Ishikawa (cell line): ENCODE data around the gene PROM1.

Experiments used
- CEBPB ChIP-seq: IDR thresholded peaks from 2 replicates; pipeline ENCODE4 v1.6.1; 2012
- CREB1 ChIP-seq: IDR thresholded peaks from 2 replicates; pipeline ENCODE4 v1.6.1; 2012; ENCODE audit warnings: low read depth
- EGR1 ChIP-seq: IDR thresholded peaks from 2 replicates; pipeline ENCODE4 v1.6.1; 2012
- EP300 ChIP-seq: IDR thresholded peaks from 2 replicates; pipeline ENCODE4 v1.6.1; 2012; ENCODE audit warnings: borderline replicate concordance
- FOXM1 ChIP-seq: IDR thresholded peaks from 2 replicates; pipeline ENCODE4 v1.6.1; 2012; ENCODE audit warnings: low read depth, borderline replicate concordance
- MAX ChIP-seq: IDR thresholded peaks from 2 replicates; pipeline ENCODE4 v1.6.1; 2012
- NFIC ChIP-seq: IDR thresholded peaks from 2 replicates; pipeline ENCODE4 v1.6.1; 2012
- RAD21 ChIP-seq: IDR thresholded peaks from 2 replicates; pipeline ENCODE4 v1.6.1; 2012; ENCODE audit warnings: low read depth
- REST ChIP-seq: IDR thresholded peaks from 2 replicates; pipeline ENCODE4 v1.6.1; 2012; ENCODE audit warnings: low read depth, mild to moderate bottlenecking
- TAF1 ChIP-seq: IDR thresholded peaks from 2 replicates; pipeline ENCODE4 v1.6.1; 2012; ENCODE audit warnings: low read depth, mild to moderate bottlenecking
- TCF12 ChIP-seq: IDR thresholded peaks from 2 replicates; pipeline ENCODE4 v1.6.1; 2012; ENCODE audit warnings: low read depth
- TEAD4 ChIP-seq: IDR thresholded peaks from 2 replicates; pipeline ENCODE4 v1.6.1; 2012
- USF1 ChIP-seq: IDR thresholded peaks from 2 replicates; pipeline ENCODE4 v1.6.1; 2012
- YY1 ChIP-seq: IDR thresholded peaks from 2 replicates; pipeline ENCODE4 v1.6.1; 2012; ENCODE audit warnings: low read depth
- ZBTB7A ChIP-seq: IDR thresholded peaks from 2 replicates; pipeline ENCODE4 v1.6.1; 2012; ENCODE audit warnings: low read depth

Gene PROM1

GRCh38 chr4:15930314-15930713 is 153.5 kb downstream of the PROM1 start:
- no peak for TF ChIP-seq FOXM1

- TF ChIP-seq RAD21: no peak
- TF ChIP-seq YY1: no peak
- no peak for TF ChIP-seq FOXM1
Observed at GRCh38 chr4:15929540-15929939, 154.3 kb downstream of the PROM1 start.

- no peak for TF ChIP-seq EP300
- no peak for TF ChIP-seq RAD21
- TF ChIP-seq EGR1: no peak
- TF ChIP-seq TCF12: no peak
- TF ChIP-seq TAF1: no peak
- TF ChIP-seq REST: no peak
- TF ChIP-seq NFIC: no peak
- no peak for TF ChIP-seq TEAD4
- TF ChIP-seq USF1: no peak
- no peak for TF ChIP-seq CREB1
- no peak for TF ChIP-seq MAX
- TF ChIP-seq CEBPB: no peak
Observed at GRCh38 chr4:15928883-15929282, 154.9 kb downstream of the PROM1 start.

GRCh38 chr4:15926486-15926885 is 157.3 kb downstream of the PROM1 start:
- TF ChIP-seq MAX (no peak), REST (no peak), EP300 (no peak), ZBTB7A (no peak), RAD21 (no peak), EGR1 (no peak), CREB1 (no peak), CEBPB (no peak), NFIC (no peak)

GRCh38 chr4:15925830-15926229 is 158.0 kb downstream of the PROM1 start:
- TF ChIP-seq TCF12 (peak; percentile 66), EP300 (peak; percentile 39), TAF1 (no peak), NFIC (peak; percentile 62; the same call in 1 of the 2 replicates)

GRCh38 chr4:15921592-15921932 is 162.3 kb downstream of the PROM1 start:
- no peak for TF ChIP-seq TEAD4
- no peak for TF ChIP-seq YY1
- TF ChIP-seq EGR1: no peak
- no peak for TF ChIP-seq RAD21
- TF ChIP-seq REST: no peak
